Heart right ventricle (tissue), 16 donors: ENCODE measurements around the gene NDUFA11. TPM values are rescaled to one million over a fixed set of nuclear protein-coding genes. Genes with fewer than 3 reads are reported as not detected.

Experiments used
- ATAC-seq, 8 donors: fragments of 200-7000 bp; cut with Tn5 transposase; one replicate each; pipeline ENCODE4 v1.9.1; 2020; ENCODE audit warnings: mild to moderate bottlenecking in 8 of 8, moderate library complexity in 8 of 8, moderate number of reproducible peaks in 1 of 8
- DNase-seq, 2 donors: peaks; one replicate each; pipeline ENCODE4 v3.0.0-alpha.2; 2020
- H3K27ac ChIP-seq, 10 donors: fragments of 200-600 bp; sonication (generic) in 2 of 10; one replicate each; pipeline versions ENCODE4 v1.5.0 to v1.8.0; 2020 to 2022; ENCODE audit warnings: mild to moderate bottlenecking in 3 of 10
- H3K27me3 ChIP-seq, 7 donors: fragments of 200-600 bp; one replicate each; pipeline ENCODE4 v1.8.0; 2021 to 2022; ENCODE audit warnings: mild to moderate bottlenecking in 2 of 7
- H3K36me3 ChIP-seq, 9 donors: fragments of 200-600 bp; sonication (generic) in 1 of 9; one replicate each; pipeline versions ENCODE4 v1.5.0 to v1.8.0; 2020 to 2022; ENCODE audit warnings: mild to moderate bottlenecking in 2 of 9
- H3K4me1 ChIP-seq, 9 donors: fragments of 200-600 bp; sonication (generic) in 1 of 9; one replicate each; pipeline versions ENCODE4 v1.5.0 to v1.8.0; 2020 to 2022; ENCODE audit warnings: mild to moderate bottlenecking in 4 of 9
- H3K4me3 ChIP-seq, 10 donors: fragments of 200-600 bp; sonication (generic) in 2 of 10; one replicate each; pipeline versions ENCODE4 v1.5.0 to v1.8.0; 2020 to 2022; ENCODE audit warnings: mild to moderate bottlenecking in 7 of 10, moderate library complexity in 2 of 10
- H3K9me3 ChIP-seq, 11 donors: fragments of 200-600 bp in 10 of 11; sonication (generic) in 2 of 11; one replicate each; pipeline versions ENCODE4 v1.5.0 to v1.8.0; 2013 to 2022; ENCODE audit warnings: mild to moderate bottlenecking in 2 of 11, control low read depth in 1 of 11, moderate library complexity in 1 of 11
- WGBS, 2 donors: extraction: QIAGEN DNeasy Blood & Tissue Kit; methylation state at CpG; one replicate each; pipeline ENCODE4 v1.1.7; 2013; ENCODE audit warnings: inconsistent platforms in 1 of 2; 5-methylcytosine and 5-hydroxymethylcytosine counted together
- intact Hi-C, 10 donors: fragments of 100-400 bp; cut with DNase I; formaldehyde crosslinking; loops; one replicate each; pipeline versions ENCODE4 v1.11.1 to v1.14.2; 2022
- polyA plus RNA-seq, 2 donors: library from polyadenylated mRNA; stranded (reverse); fragments of 200-250 nt; gene quantifications; one replicate each; pipeline ENCODE4 v1.2.3, GENCODE V29; 2013
- total RNA-seq, 10 donors: library from RNA; stranded (reverse); fragmentation: NEBNext Ultra II Directional in 3 of 10; extraction: Animal tissue kit (Norgen Biotek cat#: 25700) in 3 of 10; gene quantifications; one replicate each; pipeline versions ENCODE4 v1.2.1 to v1.2.4, GENCODE V29; 2021 to 2023
- TF ChIP-seq, protein P1 (sequence below), 9 donors: fragments of 200-600 bp; sonication (generic) in 2 of 9; IDR thresholded peaks; one replicate each; pipeline versions ENCODE4 v1.5.0 to v1.8.0; 2021 to 2022; ENCODE audit warnings: antibody characterized with exemption in 9 of 9, mild to moderate bottlenecking in 5 of 9, moderate library complexity in 1 of 9
- donor health status: Arrhythmogenic right ventricular cardiomyopathy.
- donor health status: ischemic (EF 13 %, LVEDD 7.1; RV severe dilation, severe dysfunction).
- donor health status: healthy with polysubstance abuse.
- donor health status: DM: no; HTN: yes; CAD: no.
- donor health status: DM: no; HTN: no; CAD: no.
- donor health status: ischemic (EF 25% LVEDD 6.9; RV normal size, moderate dysfunction).
- donor health status: ischemic (EF 25% LVEDD 5.7; RV mildly dilated, moderate dysfunction).
- donor health status: healthy.
- donor health status: DM: yes; HTN: yes; CAD: no.
- donor health status: Ischemic cardiomyopathy.
- donor health status: ischemic (EF 35%, LVEDD 5.7; RV mildly dilated, moderate dysfunction).
- donor health status: nonischemic (EF 11% LVEDD 7.7; RV severe dilation, severe dysfunction).
- donor health status: DM: yes; HTN: yes; CAD: no.
- donor health status: PGD.
- donor health status: ischemic (EF 29% LVEDD 5.4; RV normal size, mild dysfunction).
- donor health status: nonischemic (EF 23%, LVEDD 6.1; RV moderate dilation, normal function).

Gene NDUFA11
- total and polyA plus RNA-seq, 12 donors, result 451 to 1,143 (median 521) TPM

DNA sequence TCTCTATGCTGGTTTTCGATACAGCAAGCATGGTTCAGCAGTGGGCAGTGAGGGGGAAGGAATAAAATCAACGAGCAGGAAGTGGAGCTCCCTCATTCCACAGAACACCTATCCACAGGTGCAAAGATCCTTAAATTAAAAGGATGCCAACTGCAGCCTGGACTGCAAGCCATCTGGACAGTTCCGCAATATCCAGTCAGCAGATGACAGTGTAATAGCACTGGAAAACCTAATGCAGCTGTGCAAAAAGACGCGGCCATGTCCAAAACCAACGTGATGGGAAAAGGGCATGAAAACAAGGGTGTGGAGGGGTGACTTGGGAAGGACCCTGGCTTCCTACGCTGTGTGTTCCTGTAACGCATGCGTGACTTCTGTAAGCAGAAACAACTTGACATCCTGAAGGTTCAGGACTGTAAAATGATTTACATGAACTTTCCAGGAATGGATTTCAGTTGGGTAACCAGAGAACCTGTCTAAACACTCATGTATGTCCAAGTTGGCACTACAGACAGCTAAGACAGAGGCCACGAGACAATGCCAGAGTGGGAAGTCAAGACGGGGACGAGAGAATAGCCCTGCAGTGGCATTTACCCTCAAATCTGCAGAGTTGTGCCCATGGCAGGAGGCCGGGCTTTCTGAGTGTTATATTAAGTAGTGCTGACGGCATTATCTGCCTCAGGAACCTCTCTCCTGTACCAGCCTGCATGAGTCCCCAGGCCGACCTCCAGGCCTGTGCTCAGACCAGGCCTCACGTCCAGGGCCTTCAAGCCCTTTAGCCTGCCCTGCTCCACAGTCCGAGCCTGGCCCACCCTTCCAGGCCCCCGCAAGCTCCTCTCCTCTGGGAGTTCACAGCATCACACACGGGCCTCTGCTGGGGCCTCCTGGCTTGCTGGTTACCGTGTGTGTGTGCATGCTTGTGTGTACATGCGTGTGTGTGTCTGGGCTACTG lies 36.9 kb upstream of the NDUFA11 start:
- TF ChIP-seq, protein P1, sequence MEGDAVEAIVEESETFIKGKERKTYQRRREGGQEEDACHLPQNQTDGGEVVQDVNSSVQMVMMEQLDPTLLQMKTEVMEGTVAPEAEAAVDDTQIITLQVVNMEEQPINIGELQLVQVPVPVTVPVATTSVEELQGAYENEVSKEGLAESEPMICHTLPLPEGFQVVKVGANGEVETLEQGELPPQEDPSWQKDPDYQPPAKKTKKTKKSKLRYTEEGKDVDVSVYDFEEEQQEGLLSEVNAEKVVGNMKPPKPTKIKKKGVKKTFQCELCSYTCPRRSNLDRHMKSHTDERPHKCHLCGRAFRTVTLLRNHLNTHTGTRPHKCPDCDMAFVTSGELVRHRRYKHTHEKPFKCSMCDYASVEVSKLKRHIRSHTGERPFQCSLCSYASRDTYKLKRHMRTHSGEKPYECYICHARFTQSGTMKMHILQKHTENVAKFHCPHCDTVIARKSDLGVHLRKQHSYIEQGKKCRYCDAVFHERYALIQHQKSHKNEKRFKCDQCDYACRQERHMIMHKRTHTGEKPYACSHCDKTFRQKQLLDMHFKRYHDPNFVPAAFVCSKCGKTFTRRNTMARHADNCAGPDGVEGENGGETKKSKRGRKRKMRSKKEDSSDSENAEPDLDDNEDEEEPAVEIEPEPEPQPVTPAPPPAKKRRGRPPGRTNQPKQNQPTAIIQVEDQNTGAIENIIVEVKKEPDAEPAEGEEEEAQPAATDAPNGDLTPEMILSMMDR (IDR thresholded peaks at IDR 0.05), result no peak
- intact Hi-C loops, result no loop called here
- 73 to 82% methylated on average over 21 of the region's 21 CpGs for WGBS, 2 donors
- Histone ChIP-seq H3K4me1 (peaks cover 6 to 46% (median 27%) of the 10 kb centered on the region in 9 donors), H3K27me3 (no peaks in the 10 kb centered on the region), H3K27ac (peak overlapping the region in 5 of 10 donors; percentile 18 to 67 (median 63)), H3K36me3 (peaks cover 0 to 68% (median 8%) of the 10 kb centered on the region in 9 donors), H3K9me3 (no peaks in the 10 kb centered on the region), H3K4me3 (no peak overlapping the region)
- ATAC-seq, result peak in 5 of 8 donors; percentile 32 to 73 (median 37)
- no peak for DNase-seq

DNA sequence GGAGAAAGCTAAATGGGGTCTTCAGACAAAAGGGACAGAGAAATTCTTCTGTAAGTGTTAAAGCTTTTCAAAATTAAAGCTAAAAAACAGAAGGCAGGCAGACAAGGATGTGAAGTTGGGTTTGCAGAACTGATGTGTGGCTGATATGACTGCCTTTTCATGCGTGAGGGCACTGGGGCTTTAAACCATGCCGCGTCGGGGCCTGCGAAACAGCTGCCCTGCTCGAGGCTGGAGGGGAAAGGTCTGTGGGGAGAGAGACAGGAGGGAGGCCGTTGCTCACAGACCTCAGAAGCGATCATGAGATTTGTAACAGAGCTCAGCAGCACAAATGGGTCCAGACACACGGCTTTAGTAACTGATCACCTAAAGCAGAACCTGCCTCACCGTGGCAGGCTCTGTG lies 34.0 kb upstream of the NDUFA11 start:
- no peaks in the 10 kb centered on the region for H3K9me3 ChIP-seq
- peaks cover 0 to 89% (median 8%) of the 10 kb centered on the region in 9 donors for H3K36me3 ChIP-seq
- 85% methylated on average over 10 of the region's 10 CpGs for WGBS, 2 donors
- intact Hi-C loops, result no loop called here
- DNase-seq (no peak), ATAC-seq (no peak)
- no peak overlapping the region for H3K4me3 ChIP-seq
- H3K27me3 ChIP-seq, result no peaks in the 10 kb centered on the region
- H3K27ac ChIP-seq, result peak overlapping the region in 3 of 10 donors; percentile 20 to 22 (median 20)
- TF ChIP-seq, protein P1 (IDR thresholded peaks at IDR 0.05), result no peak
- H3K4me1 ChIP-seq, result peaks cover 6 to 59% (median 44%) of the 10 kb centered on the region in 9 donors

DNA sequence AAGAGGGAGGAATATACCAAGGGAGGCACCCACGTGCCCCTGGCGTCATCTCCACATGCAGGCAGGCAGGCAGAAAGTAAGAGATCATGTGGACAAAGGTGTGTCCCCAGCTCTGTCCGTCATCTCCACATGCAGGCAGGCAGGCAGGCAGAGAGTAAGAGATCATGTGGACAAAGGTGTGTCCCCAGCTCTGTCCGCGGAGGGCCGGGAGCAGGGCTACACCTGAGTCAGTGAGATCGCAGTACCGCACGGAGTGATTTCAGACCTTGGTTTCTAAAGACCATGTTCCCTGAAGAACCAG lies 32.7 kb upstream of the NDUFA11 start:
- Histone ChIP-seq H3K9me3 (no peaks in the 10 kb centered on the region), H3K27me3 (no peaks in the 10 kb centered on the region), H3K36me3 (peaks cover 0 to 96% (median 19%) of the 10 kb centered on the region in 9 donors), H3K27ac (peak overlapping the region in 4 of 10 donors; percentile 46 to 77 (median 63)), H3K4me3 (no peak overlapping the region), H3K4me1 (peaks cover 6 to 48% (median 37%) of the 10 kb centered on the region in 9 donors)
- intact Hi-C loops, result no loop called here
- TF ChIP-seq, protein P1 (IDR thresholded peaks at IDR 0.05), result no peak
- no peak for DNase-seq
- no peak for ATAC-seq
- WGBS, 2 donors, result 90 to 96% methylated on average over 9 of the region's 9 CpGs

DNA sequence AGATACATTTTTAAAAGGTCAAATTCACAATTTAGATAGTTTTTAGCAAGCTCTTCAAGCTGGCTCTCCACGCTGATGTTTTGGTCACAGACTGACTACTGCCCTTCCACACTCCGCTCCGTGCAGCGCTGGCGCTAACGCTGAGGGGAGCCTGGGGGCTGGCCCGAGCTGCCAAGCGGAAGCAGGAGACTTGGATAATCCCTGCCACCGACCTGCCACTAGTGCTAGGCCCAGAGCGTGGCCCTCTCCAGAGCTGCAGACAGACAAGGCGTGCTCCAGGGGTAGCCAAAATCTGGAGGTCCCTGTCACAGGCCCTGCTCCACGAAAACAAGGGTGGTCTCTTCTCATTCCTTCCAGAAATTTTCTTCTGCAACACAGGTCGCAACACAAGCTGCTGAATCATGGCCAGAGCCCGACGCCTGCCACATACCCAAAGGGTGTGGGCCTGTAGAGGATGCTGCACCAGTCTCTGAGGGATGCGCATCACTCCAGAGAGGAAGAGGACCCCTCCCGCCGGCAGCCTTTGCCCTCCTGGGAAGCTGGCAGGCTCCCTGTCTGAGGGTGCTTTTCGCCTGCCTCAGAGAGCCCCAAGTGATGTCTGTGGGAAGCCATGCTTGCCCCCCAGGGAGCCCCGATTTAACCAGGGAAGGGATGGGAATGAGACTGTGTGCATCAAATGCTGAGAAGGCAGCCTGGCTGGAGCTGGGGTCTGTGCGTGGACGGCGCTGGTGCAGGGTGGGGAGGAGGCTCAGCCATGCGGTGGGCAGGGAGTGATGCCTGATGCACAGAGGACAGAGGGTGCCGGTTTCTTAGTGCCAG lies 32.1 kb upstream of the NDUFA11 start:
- DNase-seq (no peak), ATAC-seq (peak in 7 of 8 donors; percentile 20 to 49 (median 36))
- TF ChIP-seq, protein P1 (IDR thresholded peaks at IDR 0.05), result no peak
- WGBS, 2 donors, result 65 to 67% methylated on average over 25 of the region's 25 CpGs
- Histone ChIP-seq H3K9me3 (no peaks in the 10 kb centered on the region), H3K36me3 (peaks cover 0 to 96% (median 18%) of the 10 kb centered on the region in 9 donors), H3K4me3 (peak overlapping the region in 2 of 10 donors; percentile 3 to 8), H3K27ac (peak overlapping the region; percentile 5 to 77 (median 52)), H3K4me1 (peaks cover 6 to 42% (median 31%) of the 10 kb centered on the region in 9 donors), H3K27me3 (no peaks in the 10 kb centered on the region)
- intact Hi-C loops, result no loop called here
